Neural crest cell (in vitro differentiated cells): ENCODE data around the gene PUS7L. TPM values are rescaled to one million over a fixed set of nuclear protein-coding genes. Genes with fewer than 3 reads are reported as not detected.
A peak's percentile ranks its signal among the peaks of the same experiment; 100 is the strongest.

Experiments
- DNase-seq: peaks from one replicate; pipeline ENCODE4 v3.0.0; 2021; ENCODE audit warnings: low read depth, mixed read lengths, low spot score
- H3K27ac Mint-ChIP-seq: one replicate; pipeline ENCODE4 v1.8.0; 2021; ENCODE audit warnings: mild to moderate bottlenecking, mixed read lengths; ENCODE audit not compliant: unreplicated experiment
- H3K27me3 Mint-ChIP-seq: 2 replicates; pipeline ENCODE4 v1.8.0; 2021; ENCODE audit warnings: low read depth, mild to moderate bottlenecking, mixed read lengths
- H3K36me3 Mint-ChIP-seq: 2 replicates; pipeline ENCODE4 v1.8.0; 2021; ENCODE audit warnings: low read depth, mild to moderate bottlenecking, mixed read lengths
- H3K4me1 Mint-ChIP-seq: 2 replicates; pipeline ENCODE4 v1.8.0; 2021; ENCODE audit warnings: mixed read lengths
- H3K4me3 Mint-ChIP-seq: one replicate; pipeline ENCODE4 v1.8.0; 2021; ENCODE audit warnings: mild to moderate bottlenecking, mixed read lengths
- H3K9me3 Mint-ChIP-seq: 2 replicates; pipeline ENCODE4 v1.8.0; 2021; ENCODE audit warnings: mixed read lengths
- CTCF ChIP-seq: fragments of 200-600 bp; sonication (generic); conservative IDR thresholded peaks from 2 replicates; pipeline ENCODE4 v1.5.0; 2021; ENCODE audit warnings: antibody characterized with exemption, mild to moderate bottlenecking
- total RNA-seq: library from RNA; stranded (reverse); gene quantifications from 2 replicates; pipeline ENCODE4 v1.2.1, GENCODE V29; 2021

Gene PUS7L
- total RNA-seq, 1 donor from 2014 or later = 7.8 TPM

- no peaks in the 10 kb centered on the region for H3K9me3 Mint-ChIP-seq
- no peak for DNase-seq
- H3K27me3 Mint-ChIP-seq = no peaks in the 10 kb centered on the region
- peaks cover 5% of the 10 kb centered on the region for H3K36me3 Mint-ChIP-seq
- peaks cover 29% of the 10 kb centered on the region for H3K4me1 Mint-ChIP-seq
- TF ChIP-seq CTCF = no peak
- H3K27ac Mint-ChIP-seq = peak overlapping the region; percentile 96
- peak overlapping the region; percentile 97 for H3K4me3 Mint-ChIP-seq
These were observed 46.7 kb upstream of the PUS7L start for GRCh38 chr12:43805149-43805859.

GRCh38 chr12:43797561-43798217, 39.1 kb upstream of the PUS7L start:
- Mint-ChIP-seq H3K27me3 (no peaks in the 10 kb centered on the region), H3K4me3 (no peak overlapping the region), H3K36me3 (peaks cover 14% of the 10 kb centered on the region), H3K4me1 (no peaks in the 10 kb centered on the region), H3K9me3 (no peaks in the 10 kb centered on the region), H3K27ac (no peak overlapping the region)
- no peak for TF ChIP-seq CTCF
- no peak for DNase-seq

GRCh38 chr12:43795716-43796280, 37.2 kb upstream of the PUS7L start:
- no peaks in the 10 kb centered on the region for H3K4me1 Mint-ChIP-seq
- no peak overlapping the region for H3K27ac Mint-ChIP-seq
- H3K27me3 Mint-ChIP-seq = no peaks in the 10 kb centered on the region
- H3K36me3 Mint-ChIP-seq = peaks cover 16% of the 10 kb centered on the region
- H3K9me3 Mint-ChIP-seq = no peaks in the 10 kb centered on the region
- TF ChIP-seq CTCF = no peak
- no peak overlapping the region for H3K4me3 Mint-ChIP-seq
- DNase-seq = no peak

GRCh38 chr12:43789941-43790340, 31.4 kb upstream of the PUS7L start:
- H3K36me3 Mint-ChIP-seq = peaks cover 9% of the 10 kb centered on the region
- peak overlapping the region; percentile 60 for H3K27ac Mint-ChIP-seq
- TF ChIP-seq CTCF = no peak
- no peaks in the 10 kb centered on the region for H3K4me1 Mint-ChIP-seq
- DNase-seq = no peak
- H3K4me3 Mint-ChIP-seq = no peak overlapping the region
- no peaks in the 10 kb centered on the region for H3K27me3 Mint-ChIP-seq
- H3K9me3 Mint-ChIP-seq = no peaks in the 10 kb centered on the region

- H3K9me3 Mint-ChIP-seq = no peaks in the 10 kb centered on the region
- no peaks in the 10 kb centered on the region for H3K4me1 Mint-ChIP-seq
- no peak for TF ChIP-seq CTCF
- no peak for DNase-seq
- H3K4me3 Mint-ChIP-seq = no peak overlapping the region
- H3K27me3 Mint-ChIP-seq = no peaks in the 10 kb centered on the region
- H3K27ac Mint-ChIP-seq = no peak overlapping the region
- peaks cover 4% of the 10 kb centered on the region for H3K36me3 Mint-ChIP-seq
These were observed 28.5 kb upstream of the PUS7L start for GRCh38 chr12:43786899-43787693.
